Stimulated activated CD8-positive, alpha-beta memory T cell treated with anti-CD3 and anti-CD28 coated beads, Interleukin-15, amount 100 ng/mL, for 1 hour (primary cell): Measurements from ENCODE around the gene B3GAT1.
"Not testable (repeated sequence)": the region's sequence is repeated elsewhere in the genome, so short reads cannot be mapped to it uniquely, and the experiment has no call there.

Source experiments
- DNase-seq: peaks from one replicate; pipeline ENCODE4 v3.0.0-alpha.2; 2020; ENCODE audit warnings: low read depth

Gene B3GAT1

DNA sequence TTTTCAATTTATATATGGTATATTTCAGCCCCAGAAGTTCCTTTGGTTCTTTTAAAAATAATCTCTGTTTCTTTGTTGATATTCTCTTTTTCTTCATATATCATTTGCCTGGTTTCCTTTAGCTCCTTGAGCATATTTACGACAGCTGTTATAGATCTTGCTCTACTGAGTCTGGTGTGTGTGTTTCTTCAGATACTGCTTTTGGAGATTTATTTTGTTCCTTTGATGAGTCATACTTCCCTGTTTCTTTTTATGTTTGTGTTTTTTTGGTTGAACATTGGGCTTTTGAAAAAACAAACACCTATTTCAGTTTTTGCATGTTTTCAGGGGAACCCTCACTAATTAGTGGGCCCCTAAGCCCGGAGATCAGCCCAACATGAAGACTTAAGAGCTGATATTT, 56.9 kb downstream of the B3GAT1 start:
- no peak for DNase-seq

DNA sequence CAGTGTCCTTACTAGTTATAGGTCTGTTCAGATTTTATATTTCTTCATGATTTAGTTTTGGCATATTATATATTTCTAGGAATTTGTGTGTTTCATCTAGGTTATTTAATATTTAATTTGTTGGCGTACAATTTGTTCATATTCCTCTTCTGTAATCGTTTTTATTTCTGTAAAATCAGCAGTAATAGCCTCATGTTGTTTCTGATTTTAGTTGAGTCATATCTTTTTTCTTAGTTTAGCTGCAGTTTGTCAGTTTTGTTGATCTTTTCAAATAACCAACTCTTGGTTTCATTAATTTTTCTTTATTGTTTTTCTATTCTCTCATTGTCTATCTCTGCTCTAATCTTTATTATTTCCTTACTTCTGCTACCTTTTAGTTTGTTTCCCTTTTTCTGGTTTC, 59.9 kb downstream of the B3GAT1 start:
- no peak for DNase-seq

DNA sequence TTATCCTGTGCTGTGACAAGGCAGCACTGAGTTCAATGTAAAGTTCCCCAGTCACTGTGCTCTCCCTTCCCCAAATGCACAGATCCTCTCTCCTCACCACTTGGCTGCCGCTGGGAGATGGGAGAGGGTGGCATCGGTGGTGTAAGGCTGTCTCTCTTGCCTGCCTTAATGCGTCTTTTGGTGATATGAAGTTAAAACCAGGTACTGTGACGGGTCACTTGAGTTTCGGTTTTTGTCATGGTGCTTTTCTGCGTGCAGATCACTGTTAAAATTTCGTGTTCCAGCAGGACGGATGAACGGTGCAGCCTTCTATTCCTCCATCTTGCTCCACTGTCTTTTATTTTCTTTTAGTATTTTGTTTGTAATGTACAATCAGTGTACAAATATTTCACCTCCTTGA, 61.7 kb downstream of the B3GAT1 start:
- no peak for DNase-seq

DNA sequence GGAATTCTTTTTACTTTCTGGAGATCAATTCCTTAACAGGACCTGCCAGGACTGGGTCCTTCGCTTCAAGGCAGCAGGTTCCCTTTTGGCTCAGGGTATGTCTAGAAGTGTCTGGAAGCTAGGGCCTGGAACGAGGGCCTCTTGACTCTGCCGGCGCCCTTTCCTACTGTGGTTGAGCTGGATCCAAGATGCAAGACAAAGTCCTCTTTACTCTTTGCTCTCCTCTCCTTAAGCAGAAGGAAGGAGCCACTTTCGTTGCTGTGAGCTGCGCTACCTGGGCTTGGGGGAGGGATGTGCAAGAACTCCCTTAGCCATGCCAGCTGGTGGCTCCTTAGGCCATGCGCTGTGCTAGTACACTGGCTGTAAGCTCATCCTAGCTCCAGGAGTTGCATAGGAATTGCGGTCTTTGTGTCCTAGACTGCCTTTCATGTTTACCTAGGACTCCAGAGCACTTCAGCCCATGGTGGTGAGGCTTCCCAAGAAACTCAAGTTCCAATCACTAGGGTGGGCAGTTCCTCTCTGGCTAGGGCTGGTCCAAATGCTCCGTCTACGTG, 62.2 kb downstream of the B3GAT1 start:
- no peak for DNase-seq

DNA sequence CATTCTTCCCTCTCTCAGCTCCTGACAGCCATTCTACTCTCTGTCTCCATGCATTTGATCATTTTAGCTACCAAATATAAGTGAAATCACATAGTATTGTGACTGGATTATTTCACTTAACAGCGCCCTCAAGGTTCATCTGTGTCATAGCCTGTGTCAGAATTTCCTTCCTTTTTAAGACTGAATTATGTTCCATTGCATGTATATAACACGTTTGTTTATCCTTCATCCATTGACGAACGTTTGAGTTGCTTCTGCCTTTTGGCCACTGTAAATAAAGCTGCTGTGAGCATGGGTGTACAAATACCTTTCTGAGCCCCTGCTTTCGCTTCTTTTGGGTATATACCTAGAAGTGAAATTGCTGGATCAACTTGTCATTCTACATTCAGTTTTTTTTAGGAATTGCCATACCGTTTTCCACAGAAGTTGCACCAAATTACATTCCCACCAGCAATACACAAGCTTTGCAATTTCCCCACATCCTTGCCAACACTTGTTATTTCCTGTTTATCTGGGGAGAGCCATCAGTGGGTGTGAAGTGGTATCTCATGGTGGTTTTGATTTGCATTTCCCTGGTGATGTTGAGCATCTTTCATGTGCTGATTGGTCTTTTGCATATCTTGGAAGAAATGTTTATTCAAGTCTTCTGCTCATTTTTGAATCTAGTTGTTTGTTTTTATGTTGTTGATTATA, 62.8 kb downstream of the B3GAT1 start:
- DNase-seq, result no peak

DNA sequence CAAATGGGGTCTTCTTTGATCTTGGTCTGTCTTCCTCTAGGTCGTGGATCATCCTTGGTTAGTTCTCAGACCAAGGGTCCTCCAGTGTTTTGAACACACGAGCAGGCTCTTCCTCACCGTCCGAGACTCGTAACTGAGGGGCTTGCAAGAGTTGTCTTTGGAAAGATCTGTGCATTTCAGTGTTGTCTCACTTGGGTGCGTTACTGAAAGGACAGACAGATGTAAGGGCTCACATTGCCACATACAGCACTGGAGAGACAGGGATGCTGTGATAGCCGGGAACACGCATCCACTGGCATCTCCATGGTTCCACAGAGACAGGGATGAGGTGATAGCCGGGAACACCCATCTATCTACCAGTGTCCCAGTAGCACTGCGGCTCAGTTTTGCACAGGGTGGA, 64.6 kb downstream of the B3GAT1 start:
- DNase-seq, result no peak

DNA sequence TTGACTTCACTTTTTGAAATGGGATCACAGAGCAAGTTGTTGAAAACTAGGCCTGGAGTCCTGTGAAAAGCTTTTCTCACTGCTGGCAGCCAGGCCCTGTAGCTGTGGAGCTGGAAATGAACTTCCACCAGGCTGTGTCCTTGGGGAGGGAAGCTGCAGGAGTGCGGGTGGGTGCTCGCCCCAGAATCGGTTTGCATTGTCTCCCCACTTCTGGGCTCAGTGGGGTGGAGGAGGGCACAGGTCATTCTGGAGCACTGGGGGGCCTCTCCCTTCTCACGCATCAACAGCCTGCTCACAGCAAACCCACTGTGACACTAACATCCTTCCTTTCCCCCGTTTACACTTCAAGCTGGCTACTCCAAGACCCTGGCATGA, 65.1 kb downstream of the B3GAT1 start:
- DNase-seq, result no peak

DNA sequence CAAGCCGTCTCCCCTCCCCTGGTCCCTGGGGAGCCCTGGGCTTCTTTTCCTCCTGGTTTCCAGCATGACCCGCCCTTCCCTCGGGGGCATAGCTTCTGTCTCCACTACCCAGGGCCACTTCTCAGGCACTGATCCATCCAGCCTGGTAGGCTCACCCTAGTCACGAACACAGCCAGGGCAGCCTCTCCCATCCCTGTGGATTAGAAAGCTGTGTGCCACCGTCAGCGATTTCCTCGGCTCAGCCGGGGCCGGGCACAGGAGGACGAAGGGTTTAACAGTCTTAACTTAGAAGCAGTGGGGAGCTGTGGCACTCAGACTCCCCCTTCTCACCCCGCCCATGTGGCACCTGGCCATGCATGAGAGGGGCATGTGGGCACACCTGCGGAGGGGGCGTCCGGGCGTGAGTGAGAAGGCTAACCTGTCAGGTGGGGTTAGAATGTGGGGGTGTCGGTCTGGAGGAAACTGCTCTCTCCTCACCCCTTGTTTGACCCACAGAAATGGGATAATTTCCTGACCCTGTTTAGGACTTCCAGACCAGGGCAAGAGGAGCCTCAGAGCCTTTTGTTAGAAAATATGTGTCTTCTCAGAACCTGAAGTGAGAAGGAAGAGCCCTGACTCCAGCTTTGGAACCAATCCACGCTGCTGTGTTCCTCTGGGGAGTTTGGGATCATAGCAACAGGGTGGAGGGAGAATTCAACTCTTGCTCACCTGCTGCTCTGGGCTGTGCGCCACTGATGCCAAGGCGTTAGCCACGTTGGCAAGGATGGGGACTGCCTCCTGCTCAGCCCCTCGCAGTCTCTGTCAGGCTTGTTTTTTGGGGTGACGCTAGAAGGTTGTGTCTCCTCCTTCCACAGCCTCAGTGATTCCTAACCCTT, 65.7 kb downstream of the B3GAT1 start:
- no peak for DNase-seq

DNA sequence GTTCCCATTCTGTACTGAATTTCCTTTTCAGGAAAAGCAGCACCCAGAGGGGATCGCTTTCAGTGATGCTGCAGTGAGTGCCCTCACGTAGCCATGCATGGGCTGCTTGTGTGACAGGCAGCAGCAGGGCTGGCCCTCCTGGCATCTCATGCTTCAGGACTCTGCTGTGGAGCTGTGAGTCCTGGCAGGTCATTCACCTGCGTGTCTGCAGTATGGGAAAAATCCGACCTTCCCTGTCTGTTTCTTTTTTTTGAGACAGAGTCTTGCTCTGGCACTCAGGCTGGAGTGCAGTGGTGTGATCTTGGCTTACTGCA, 66.8 kb downstream of the B3GAT1 start:
- no peak for DNase-seq

DNA sequence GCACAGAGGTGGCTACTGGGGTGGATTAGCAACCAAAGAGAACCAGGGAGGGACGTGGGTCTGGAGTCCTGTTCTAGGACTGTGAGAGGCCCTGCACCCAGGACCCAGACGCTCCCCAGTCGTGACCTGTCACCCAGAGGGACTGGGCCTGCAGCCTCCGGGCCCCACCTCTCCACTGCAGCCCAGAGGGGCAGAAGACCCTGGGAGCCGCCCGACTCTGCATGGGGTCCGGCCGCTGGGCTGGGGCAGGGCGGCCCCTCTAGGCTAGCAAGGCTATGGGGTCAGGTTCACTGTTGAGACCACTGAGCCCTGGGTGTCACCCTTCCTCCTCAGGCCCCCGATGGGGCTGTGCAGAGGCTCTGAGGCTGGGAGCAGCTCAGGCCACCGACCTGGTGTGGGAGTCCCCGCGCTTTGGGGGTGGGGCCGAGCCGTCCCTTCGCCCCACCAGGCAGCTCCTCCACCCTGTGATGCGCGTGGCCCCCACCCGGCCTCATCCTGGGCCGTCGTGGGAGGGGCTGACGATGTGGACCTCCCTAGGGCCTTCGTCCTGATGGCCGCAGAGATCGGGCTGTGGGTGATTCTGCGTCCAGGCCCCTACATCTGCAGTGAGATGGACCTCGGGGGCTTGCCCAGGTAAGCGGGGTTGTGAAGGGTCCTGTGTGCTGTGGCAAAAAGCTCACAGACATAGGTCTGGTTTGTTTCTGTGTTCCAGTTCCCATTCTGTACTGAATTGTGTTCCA, 67.4 kb downstream of the B3GAT1 start:
- DNase-seq, result not testable (repeated sequence)

DNA sequence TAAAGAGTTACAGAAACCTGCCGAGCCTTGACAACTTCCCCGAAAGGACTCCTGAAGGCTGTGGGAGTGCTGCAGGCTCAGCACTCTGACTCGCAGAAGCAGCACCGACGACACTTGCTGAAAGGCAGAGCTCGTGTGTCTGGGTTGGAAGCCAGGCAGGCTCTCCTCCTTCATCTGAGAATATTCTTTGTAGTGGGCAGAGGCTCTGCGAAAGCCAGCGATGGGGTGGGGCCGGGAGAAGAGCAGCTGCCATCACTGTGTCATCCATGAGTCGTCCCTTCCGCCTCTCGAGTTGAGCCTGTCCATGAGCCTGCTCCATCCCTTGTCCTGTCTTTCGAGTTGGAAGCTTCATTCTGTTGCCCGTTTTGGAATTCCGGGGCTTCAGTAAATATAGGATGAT, 68.4 kb downstream of the B3GAT1 start:
- DNase-seq, result no peak

DNA sequence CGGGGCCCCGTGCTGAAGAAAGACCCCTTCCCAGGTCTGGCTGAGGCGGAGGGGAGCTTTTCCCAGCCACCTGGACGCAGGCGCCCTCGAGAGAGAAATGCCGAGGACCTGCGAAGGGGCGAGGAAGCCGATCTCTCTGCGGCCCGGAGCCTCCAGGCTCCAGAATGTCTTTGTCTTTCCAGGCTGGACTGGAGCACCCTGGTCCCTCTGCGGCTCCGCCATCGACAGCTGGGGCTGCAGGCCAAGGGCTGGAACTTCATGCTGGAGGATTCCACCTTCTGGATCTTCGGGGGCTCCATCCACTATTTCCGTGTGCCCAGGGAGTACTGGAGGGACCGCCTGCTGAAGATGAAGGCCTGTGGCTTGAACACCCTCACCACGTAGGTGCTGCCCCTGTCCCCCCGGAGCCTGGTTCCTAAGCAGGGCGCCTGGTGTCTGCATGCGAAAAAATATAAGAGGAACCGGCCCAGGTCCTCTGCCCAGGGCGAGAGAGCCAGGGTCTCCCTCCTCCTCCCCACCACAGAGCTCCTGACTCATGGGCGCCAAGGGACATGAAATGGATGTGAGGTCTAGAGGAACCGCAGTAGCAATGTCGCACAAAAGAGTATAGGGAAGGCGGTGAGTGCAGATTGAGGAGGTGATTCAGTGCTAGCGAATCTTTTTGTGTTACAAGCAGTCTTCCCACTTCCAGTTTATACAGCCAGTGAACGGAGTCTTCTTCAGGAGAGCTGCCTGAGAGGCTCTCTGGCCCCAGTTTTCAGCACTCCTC, 69.3 kb downstream of the B3GAT1 start:
- no peak for DNase-seq

DNA sequence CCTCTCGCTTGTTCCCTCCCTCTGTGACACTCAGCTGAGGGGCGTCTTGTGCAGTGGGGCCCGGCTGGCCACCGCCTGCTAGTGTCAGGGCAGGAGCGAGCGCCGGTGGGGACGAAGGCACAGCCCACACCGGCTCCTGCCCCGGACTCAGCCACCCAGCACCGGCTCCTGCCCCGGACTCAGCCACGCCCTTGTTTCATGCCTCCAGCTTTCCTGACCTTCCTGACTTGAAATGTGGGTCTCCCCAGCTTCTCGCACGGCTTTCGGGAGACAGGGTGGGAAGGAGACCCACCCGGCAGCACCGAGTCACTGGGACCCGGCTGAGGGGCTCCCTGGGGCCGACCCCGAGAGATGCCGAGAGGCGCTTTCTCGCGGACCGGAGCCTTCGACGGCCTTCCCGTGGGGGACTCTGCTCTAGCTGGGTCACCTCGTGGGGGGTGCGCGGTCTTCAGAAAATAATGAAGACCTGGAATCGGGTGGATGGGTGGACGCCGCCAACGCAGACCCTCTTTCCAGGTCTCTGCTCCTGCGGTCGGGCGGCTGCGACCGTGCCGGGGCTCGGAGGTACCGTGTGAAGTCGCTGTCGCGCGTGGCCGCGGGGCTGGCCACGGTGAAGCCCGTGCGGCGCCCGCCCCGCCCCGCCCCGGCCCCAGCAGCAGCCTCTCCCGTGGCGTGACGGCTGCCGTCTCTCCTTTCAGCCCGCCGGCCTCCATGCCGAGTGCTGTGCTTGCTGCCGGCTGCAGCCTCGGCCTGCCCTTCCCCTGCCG, 70.1 kb downstream of the B3GAT1 start:
- DNase-seq, result no peak

DNA sequence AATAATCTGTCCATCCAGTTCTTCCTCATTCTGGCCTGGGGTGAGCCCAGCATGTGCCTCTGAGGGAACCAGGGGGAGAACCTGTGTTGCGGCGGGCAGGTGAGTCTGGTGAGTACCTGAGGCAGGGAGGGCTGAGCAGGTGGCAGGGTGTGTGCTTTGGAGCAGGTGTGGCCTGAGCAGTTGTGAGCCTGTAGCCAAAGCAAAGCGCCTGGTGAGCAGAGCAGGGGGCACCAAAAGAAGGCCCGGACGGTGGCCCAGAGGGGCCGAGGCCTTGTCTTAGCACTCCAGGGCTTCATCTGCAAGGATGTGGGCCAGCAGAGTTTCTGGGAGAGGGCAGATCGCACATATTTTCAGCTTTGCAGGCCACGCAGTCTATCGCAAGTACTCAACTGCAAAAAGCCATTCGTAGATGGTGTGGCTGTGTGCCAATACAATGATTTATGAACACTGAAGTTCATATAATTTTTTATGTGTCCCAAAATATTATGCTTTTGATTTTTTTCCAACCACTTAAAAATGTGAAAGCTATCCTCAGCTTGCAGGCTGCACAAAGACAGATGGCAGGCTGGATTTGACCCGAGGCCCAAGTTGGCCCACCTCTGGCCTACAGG, 71.6 kb downstream of the B3GAT1 start:
- DNase-seq, result no peak

DNA sequence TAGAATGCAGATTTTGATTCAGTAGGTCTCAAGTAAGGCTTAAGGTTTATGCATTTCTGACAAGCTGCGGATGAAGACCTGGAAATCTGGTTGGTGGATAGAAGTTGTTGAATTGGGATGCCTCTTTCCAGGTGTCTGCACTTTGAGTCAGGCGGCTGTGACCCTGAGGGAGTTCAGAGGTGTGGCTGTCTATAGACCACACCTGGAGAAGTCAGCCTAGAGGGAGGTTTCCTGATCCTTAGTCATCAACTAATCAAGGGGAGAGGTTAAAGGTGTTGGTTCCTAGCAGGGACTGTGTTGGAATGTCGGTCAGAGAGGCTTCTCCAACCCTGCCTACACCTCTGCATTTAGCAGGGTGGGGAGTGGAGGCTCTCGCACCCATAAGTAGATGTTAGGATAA, 72.3 kb downstream of the B3GAT1 start:
- DNase-seq, result no peak

DNA sequence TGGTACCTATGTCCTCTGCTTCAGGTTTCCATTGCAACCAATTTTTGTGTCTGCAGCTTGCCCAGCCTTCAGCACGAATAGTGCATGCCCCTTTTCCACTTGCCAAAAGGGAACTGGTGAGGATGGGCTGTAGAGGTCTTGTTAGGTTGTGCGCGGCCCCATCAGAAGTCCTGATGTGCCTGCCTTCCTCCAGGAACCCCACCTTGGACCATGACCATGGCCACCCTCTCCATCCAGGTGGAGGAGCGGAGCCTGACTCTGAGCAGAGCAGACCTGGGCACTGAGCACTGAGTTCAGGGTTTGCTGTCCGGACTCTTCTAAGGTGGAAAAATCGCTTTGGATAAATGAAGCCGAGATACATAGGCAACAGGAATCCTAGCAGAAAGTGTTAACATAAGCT, 73.4 kb downstream of the B3GAT1 start:
- DNase-seq, result no peak

DNA sequence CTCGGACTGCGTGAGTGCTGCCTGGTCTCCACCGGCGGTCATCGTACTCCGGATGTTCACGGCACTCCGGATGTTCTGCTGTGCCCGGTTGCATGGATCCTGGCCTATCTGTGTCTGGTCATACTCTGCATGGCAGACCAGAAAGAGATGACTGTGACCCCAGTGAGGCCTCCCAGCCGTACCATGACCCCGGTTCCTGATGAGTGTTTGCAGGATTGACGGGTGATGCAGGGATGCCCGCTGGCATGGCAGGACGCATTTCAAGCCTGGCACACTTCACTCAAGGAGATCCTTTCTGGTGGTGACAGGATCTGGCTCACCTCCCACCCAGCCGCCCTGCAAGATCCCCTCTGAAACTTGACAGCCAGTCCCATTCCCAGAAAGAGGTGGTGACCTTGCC, 74.0 kb downstream of the B3GAT1 start:
- DNase-seq, result no peak

DNA sequence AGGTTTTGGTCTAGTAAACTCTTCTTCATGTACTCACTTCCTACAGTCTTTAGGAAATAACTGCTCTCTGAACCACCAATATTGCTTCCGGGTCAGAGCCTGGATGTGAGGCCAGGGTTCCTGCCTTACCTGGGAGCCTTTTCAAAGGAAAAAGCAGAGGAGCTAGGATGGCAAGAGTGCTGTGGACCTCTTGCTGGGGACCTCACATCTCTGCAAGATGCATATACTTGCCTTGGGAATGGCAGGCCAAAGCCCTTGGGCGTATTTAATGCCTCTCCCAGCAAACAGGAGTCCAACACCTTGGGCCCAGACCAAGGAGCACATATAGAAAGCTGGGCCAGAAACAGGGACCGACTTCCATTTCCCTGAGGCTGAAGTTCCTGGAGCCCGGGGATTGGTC, 75.0 kb downstream of the B3GAT1 start:
- no peak for DNase-seq

DNA sequence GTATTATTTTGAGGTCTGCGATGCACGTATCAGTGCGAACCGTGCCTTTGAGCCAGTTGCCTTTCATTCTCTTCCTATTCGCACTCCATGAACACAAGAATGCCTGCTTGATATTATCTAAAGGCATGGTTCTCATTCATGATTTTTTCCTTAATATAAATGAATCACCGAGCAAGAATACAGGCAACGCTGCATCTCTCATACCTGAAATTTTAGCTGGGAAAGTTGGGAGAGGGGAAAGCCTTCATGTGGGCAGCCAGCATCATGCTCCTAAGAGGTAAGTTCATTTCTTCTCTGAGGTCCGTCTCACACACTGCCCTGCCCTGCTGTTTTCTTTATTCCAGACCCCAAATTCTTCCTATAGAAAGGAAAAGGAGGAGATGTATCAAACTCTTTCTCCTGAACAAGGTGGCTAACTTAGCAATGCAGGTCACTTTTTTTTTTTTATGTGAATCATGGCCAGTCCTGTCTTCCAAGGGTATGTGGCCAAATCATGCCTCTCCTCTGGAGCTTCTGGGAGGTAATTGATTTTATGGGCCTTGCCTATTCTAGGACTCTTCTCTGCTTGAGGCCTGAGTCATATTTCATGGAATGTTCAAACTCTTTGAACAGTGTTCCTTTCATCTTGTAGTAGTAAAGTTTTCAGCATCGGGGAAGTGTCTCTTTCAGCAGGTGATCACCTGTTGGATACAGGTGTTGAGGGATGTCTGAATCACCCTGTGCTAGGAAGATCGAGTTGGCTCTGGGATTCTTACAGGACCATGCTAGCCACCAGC, 77.1 kb downstream of the B3GAT1 start:
- no peak for DNase-seq

DNA sequence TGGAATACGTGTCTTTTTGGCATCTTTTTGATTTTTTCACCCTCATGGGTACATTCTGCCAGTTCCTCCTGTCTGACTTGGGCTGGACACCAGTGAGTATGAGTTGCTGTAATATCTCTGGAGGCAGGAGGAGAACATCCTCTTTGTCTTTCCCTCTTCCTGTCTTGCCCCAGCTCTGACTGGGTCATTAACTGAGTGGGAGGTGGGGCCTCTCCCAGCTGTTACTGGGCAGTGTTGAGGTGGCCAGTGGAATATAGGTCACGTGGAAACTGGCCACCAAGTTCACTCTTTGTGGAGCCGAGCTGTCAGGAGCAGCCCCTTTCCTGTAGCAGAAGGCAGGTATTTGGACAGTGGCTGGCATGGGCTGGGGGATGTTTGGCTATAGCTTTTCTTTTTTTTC, 78.1 kb downstream of the B3GAT1 start:
- no peak for DNase-seq
